Stimulated activated CD8-positive, alpha-beta memory T cell treated with anti-CD3 and anti-CD28 coated beads, Interleukin-15, amount 100 ng/mL, for 24 hours (primary cell): Measurements from ENCODE around the gene ERVK3-1.
"Not testable (repeated sequence)": the region's sequence is repeated elsewhere in the genome, so short reads cannot be mapped to it uniquely, and the experiment has no call there.

Source experiments
- DNase-seq: peaks from one replicate; pipeline ENCODE4 v3.0.0-alpha.2; 2020; ENCODE audit warnings: low read depth

Gene ERVK3-1, protein sequence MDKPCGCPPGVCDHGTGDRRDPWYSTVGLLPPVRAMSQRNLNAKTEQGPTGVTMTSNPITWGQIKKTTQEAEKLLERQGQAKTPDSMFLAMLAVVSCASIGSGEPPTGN

GRCh38 chr19:58305065-58305931 is at the start of gene ERVK3-1:
Gene ERVK3-1, plus strand, starts transcription at chr19:58305377. Its CDS starts 6,792 bp downstream, at chr19:58312169.
- peak; percentile 76 for DNase-seq

DNA sequence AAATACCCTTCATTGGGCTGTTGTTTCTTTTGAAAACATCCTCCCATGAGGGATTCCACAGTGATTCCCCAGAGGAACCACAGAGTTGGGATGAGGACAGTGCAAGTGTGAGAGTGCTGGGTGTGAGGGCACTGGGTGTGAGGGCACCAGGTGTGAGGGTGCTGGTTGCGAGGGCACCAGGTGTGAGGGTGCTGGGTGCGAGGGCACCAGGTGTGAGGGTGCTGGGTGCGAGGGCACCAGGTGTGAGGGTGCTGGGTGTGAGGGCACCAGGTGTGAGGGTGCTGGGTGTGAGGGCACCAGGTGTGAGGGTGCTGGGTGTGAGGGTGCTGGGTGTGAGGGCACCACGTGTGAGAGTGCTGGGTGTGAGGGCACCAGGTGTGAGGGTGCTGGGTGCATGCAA is 46.9 kb upstream of the ERVK3-1 start:
- not testable (repeated sequence) for DNase-seq

DNA sequence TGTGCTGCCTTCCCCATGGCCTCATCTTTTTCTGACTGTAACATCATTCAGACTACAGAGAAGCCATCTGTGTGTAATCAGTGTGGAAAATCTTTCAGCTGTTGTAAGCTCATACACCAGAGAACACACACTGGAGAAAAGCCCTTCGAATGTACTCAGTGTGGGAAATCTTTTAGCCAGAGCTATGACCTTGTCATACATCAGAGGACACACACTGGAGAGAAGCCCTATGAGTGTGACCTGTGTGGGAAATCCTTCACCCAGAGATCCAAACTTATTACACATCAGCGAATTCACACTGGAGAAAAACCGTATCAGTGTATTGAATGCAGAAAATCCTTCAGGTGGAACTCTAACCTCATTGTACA is 43.6 kb upstream of the ERVK3-1 start:
- no peak for DNase-seq

DNA sequence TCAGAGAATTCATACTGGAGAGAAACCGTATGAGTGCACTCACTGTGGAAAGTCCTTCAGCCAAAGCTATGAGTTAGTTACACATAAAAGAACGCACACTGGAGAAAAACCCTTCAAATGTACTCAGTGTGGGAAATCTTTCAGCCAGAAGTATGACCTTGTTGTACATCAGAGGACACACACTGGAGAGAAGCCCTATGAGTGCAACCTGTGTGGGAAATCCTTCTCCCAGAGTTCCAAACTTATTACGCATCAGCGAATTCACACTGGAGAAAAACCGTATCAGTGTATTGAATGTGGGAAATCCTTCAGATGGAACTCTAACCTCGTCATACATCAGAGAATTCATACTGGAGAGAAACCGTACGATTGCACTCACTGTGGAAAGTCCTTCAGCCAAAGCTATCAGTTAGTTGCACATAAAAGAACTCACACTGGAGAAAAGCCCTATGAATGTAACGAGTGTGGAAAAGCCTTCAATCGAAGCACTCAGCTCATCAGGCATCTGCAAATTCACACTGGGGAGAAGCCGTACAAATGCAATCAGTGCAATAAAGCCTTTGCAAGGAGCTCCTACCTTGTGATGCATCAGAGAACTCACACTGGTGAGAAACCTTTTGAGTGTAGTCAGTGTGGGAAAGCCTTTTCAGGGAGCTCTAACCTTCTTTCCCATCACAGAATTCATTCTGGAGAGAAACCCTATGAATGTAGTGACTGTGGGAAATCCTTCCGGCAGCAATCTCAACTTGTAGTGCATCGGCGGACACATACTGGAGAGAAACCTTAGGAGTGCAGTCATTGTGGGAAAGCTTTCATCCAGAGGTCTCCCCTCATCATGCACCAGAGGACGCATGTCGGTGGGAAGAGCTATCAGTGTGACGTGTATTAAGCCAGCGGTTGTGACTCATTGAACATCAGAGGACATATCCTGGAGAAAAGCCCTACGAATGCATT is 42.9 kb upstream of the ERVK3-1 start:
- no peak for DNase-seq

DNA sequence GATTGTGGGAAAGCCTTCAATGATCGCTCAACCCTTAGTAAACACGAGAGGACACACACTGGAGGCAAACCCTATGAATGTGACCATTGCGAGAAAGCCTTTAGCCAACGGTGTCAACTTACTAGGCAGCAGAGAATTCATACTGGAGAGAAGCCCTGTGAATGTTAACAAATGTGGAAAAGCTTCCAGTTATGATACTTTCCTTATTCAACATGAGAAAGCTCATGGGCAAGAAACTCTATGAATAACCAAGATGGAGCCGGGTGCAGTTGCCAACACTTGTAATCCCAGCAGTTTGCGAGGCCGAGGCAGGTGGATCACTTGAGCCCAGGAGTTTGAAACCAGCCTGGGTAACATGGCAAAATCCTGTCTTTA is 42.3 kb upstream of the ERVK3-1 start:
- DNase-seq = no peak

GRCh38 chr19:58265100-58265499 is 40.1 kb upstream of the ERVK3-1 start:
- no peak for DNase-seq

- DNase-seq = no peak
These were observed 36.8 kb upstream of the ERVK3-1 start for GRCh38 chr19:58268344-58268743.

- DNase-seq = no peak
These were observed 30.4 kb upstream of the ERVK3-1 start for GRCh38 chr19:58274771-58275201.

- DNase-seq = no peak
These were observed 29.6 kb upstream of the ERVK3-1 start for GRCh38 chr19:58275564-58275963.

- DNase-seq = no peak
These were observed 28.0 kb upstream of the ERVK3-1 start for GRCh38 chr19:58277197-58277596.

DNA sequence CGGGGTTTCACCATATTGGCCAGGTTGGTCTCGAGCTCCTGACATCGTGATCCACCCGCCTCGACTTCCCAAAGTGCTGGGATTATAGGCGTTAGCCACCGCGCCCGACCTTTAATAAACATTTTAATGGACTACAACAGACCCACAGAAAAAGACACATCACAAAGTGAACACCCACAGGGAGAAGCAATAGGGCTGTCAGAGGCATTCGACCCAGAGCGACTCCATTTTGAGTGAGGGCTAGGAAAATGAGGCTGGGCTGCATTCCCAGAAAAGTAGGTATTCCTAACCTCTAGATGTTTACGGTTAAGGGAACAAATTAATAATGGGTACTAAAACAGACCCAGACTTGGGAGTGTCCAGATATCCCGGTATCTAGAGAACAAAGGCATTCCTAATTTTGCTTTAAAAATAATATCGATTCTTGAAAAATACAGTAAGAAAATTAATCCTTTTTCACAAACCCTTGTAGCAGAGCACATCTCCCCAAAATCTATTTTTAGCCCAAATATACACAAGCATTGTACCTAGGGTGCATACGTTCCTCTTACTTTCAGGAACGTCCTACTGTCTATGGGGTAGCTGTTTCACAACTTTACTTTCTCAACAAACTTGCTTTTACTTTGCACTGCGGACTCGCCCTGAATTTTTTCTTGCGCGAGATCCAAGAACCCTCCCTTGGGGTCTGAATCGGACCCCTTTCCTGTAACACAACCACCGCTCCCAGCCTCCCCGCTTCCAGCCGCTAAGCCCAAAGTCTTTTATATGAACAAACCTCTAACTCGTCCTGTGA is 27.2 kb upstream of the ERVK3-1 start:
- DNase-seq = no peak

GRCh38 chr19:58278541-58279041 is 26.6 kb upstream of the ERVK3-1 start, which contains the start of gene ZNF8:
Gene ZNF8, plus strand, starts transcription at chr19:58278955. Its CDS starts 127 bp downstream, at chr19:58279082.
- peak; percentile 89 for DNase-seq

GRCh38 chr19:58279042-58279924 is 25.9 kb upstream of the ERVK3-1 start:
- peak; percentile 28 for DNase-seq

- no peak for DNase-seq
These were observed 25.3 kb upstream of the ERVK3-1 start for GRCh38 chr19:58279925-58280316.

DNA sequence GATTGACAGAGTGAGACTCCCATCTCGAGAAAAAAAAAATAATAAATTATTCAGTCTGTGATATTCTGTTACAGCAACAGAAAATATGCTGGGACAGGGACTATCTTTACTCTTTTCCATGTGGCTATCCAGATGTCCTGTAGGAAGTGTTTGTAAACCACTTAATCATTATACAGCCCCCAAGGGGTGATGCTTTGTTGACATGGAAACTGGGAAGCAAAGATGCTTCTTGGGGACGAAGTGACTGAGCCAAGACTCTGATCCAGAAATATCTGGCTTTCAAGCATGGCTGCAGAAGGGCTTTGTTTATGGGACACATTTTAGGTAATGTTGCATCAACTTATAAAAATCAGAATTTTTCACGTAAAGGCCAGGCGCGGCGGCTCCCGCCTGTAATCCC is 21.0 kb upstream of the ERVK3-1 start:
- DNase-seq = no peak

DNA sequence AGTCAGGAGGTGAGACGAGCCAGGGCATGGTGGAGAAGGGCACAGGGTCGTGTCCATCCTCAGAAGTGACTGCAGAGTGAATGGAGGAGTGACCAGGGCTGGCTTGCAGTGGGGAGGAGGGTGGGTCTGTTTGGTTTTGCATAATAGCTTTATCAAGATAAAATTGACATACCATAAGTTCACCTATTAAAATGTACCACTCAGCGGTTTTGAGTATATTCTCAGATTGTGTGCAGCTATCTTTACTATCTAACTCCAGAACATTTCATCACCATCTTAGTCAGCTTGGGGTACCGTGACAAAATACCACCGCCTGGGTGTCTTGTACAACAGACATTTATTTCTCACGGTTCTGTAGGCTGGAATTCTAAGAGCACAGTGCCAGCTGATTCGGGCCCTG is 13.2 kb upstream of the ERVK3-1 start:
- DNase-seq = no peak

DNA sequence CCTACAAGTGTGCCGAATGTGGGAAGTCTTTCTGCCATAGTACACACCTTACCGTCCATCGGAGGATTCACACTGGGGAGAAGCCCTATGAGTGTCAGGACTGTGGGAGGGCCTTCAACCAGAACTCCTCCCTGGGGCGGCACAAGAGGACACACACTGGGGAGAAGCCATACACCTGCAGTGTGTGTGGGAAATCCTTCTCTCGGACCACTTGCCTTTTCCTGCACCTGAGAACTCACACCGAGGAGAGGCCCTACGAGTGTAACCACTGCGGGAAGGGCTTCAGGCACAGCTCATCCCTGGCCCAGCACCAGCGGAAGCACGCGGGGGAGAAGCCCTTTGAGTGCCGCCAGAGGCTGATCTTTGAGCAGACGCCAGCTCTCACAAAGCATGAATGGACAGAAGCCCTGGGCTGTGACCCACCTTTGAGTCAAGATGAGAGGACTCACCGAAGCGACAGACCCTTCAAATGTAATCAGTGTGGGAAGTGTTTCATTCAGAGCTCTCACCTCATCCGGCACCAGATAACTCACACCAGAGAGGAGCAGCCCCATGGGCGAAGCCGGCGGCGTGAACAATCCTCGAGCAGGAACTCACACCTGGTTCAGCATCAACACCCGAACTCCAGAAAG is 10.3 kb upstream of the ERVK3-1 start:
- DNase-seq = no peak

DNA sequence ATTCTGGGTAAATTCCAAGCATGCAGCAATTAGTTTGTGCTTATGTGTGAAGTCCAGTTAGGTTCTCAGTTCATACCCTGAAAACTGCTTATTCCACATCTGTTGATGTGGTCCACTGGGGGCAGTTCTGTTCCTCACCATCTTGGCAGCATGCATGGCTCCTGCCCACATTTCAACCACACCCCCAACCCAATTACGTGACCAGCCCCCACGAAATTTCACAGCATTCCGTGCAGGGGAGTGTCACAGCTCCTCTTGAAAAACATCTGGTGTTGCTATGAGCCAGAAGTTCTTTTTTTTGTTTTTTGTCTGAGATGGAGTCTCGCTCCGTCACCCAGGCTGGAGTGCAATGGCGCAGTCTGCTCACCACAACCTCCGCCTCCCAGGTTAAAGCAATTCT is 9.1 kb upstream of the ERVK3-1 start:
- no peak for DNase-seq

DNA sequence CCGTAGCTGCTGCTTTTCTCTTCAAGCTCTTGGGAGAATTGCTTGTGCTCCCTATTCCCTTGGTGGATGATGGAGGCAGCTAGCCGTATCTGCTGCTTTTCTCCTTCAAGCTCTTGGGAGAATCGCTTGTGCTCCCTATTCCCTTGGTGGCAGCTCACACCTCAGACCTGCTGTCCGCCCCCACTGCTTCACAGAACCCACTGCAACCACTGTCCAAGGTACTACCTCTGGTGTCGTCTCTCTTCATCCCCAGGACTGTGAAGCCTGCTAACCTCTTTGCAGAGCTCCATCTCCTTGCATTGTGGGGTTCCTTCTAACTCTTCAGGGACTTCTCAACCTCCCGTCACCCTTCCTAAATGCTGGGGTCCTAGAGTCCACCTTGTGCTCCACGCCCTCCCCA is 4.6 kb upstream of the ERVK3-1 start:
- DNase-seq = no peak

GRCh38 chr19:58304255-58304654 is 922 bp upstream of the ERVK3-1 start:
- DNase-seq = no peak
